ENCODE results near the gene ZNF536.
A peak's percentile ranks its signal among the peaks of the same experiment; 100 is the strongest.
"Not testable (repeated sequence)": the region's sequence is repeated elsewhere in the genome, so short reads cannot be mapped to it uniquely, and the experiment has no call there.

ZNF536 gene

DNA sequence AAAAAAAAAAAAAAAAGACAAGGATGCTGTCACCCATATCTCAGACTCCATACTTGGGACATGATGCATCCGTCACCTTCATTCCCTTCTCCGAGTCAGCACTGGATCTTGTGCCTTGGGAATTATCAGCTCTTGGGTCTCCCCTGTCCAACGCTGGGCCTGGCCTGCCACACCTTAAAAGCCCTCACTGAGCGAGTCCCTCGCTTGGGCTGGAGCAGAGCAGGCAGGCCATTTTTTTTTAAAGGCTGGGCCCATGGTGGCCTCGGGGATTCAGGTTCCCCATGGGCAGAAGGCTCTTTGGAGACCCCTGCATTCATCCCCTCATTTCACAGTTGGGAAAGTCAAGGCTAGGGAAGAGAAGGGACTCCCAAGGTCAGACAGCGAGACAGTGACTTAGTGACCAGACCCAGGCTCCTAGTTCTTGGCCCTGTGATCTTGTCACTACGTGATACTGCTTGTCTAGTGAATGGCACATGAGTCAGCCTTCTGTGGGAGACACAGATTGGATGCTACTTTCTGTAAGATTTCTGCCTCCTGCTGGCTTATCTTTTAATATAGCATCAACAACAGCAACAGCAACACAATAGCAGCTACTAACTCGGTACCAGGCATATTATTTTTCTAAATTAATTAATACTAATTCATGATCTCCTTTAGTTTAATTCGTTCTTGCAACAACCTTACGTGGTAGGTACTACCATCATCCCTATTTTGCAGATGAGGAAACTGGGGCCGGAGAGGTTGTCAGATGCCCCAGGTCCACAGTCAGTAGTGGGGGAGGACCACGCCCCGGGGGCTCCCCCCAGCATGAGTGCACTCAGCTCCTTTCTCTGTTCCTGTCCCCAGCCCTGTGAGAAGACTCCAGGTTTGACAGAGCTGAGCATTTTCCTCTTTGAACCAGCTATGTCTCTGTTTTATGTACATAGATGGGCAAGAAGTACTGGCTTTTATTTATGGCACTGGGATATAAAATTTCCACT lies 27.4 kb upstream of the ZNF536 start:
- no peaks in the 10 kb centered on the region for H3K36me3 ChIP-seq (ENCODE audit: insufficient read depth, low read length)
- no peaks in the 10 kb centered on the region for H3K9me3 ChIP-seq (ENCODE audit: insufficient read depth, low read depth, low read length)
- H3K27me3 ChIP-seq (ENCODE audit: insufficient read depth, low read length), result no peaks in the 10 kb centered on the region
- H3K9ac ChIP-seq (ENCODE audit: low read depth, low read length), result no peak overlapping the region
- H3K27ac ChIP-seq (ENCODE audit: low read depth, low read length), result no peak overlapping the region
- 88% methylated on average over 13 of the region's 14 CpGs for WGBS
- H3K4me1 ChIP-seq (ENCODE audit: insufficient read depth, low read length), result peaks cover 4% of the 10 kb centered on the region; the same call in 1 of the 2 replicates
- no peak overlapping the region for H3K4me3 ChIP-seq (ENCODE audit: low read length)

DNA sequence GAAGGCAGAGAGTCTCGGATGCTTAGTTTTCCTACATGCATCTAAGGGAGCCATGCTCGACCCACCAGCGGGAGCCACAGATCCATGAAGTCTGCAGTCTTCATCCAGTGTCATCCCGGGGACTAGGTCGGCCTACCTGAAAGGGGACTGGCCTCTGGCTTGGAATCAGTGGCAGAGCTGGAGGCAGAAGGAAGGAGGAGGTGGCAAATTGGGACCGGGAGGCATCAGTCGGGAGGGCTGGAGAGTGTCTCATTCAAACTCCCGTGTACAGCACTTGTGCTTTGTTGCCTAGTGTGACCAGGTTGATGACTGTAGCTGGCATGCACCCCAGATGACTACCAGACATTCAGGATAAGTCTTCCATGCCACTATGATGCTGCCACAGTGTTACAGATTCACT lies 26.5 kb upstream of the ZNF536 start:
- Histone ChIP-seq H3K36me3 (ENCODE audit: insufficient read depth, low read length) (no peaks in the 10 kb centered on the region), H3K27me3 (ENCODE audit: insufficient read depth, low read length) (no peaks in the 10 kb centered on the region), H3K9me3 (ENCODE audit: insufficient read depth, low read depth, low read length) (no peaks in the 10 kb centered on the region), H3K4me3 (ENCODE audit: low read length) (no peak overlapping the region), H3K27ac (ENCODE audit: low read depth, low read length) (no peak overlapping the region), H3K4me1 (ENCODE audit: insufficient read depth, low read length) (peaks cover 4% of the 10 kb centered on the region; the same call in 1 of the 2 replicates), H3K9ac (ENCODE audit: low read depth, low read length) (no peak overlapping the region)
- 94% methylated on average over 8 of the region's 8 CpGs for WGBS

DNA sequence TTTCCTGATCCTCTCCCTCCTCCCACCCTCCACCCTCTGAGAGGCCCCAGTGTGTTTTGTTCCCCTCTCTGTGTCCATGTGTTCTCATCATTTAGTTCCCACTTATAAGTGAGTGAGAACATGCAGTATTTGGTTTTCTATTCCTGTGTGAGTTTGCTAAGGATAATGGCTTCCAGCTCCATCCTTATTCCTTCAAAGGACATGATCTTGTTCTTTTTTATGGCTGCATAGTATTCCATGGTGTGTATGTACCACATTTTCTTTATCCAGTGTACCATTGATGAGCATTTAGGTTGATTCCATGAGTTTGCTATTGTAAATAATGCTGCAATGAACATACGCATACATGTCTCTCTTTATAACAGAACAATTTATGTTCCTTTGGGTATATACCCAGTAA lies 25.7 kb upstream of the ZNF536 start:
- peaks cover 12% of the 10 kb centered on the region for H3K4me1 ChIP-seq (ENCODE audit: insufficient read depth, low read length)
- no CpG with 5 or more reads among the region's 1 CpG for WGBS
- H3K27me3 ChIP-seq (ENCODE audit: insufficient read depth, low read length); H3K4me3 ChIP-seq (ENCODE audit: low read length); H3K9me3 ChIP-seq (ENCODE audit: insufficient read depth, low read depth, low read length); H3K36me3 ChIP-seq (ENCODE audit: insufficient read depth, low read length); H3K27ac ChIP-seq (ENCODE audit: low read depth, low read length); H3K9ac ChIP-seq (ENCODE audit: low read depth, low read length): not testable (repeated sequence)

DNA sequence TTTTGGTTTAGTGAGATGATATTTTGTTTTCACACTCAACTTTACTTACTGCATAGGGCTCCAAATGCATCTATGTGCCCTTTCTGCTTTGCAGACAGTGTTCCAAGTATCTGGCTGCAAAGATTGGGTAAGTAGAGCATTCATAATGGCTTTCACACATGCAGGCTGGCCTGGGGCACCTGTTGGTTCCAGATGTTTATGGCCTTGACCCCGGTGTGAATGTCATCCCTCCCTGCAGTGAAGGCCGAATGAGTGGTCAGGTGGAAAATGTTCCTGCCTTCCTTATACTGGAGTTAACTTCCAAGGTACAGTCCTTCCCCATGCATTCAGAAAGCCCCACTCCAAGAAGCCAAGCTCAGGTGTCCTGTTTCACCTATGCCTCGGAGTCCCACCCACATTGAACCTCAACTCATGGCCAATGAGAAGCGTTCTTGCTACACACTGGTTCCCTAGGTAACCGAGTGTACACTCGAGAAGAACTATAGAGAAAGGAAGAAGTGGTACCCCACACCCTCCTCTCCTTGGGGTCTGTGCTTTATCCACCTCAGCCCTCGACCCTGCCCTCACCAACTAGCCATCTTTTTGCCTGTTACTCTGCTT lies 23.0 kb upstream of the ZNF536 start:
- Histone ChIP-seq H3K9me3 (ENCODE audit: insufficient read depth, low read depth, low read length) (no peaks in the 10 kb centered on the region), H3K27me3 (ENCODE audit: insufficient read depth, low read length) (no peaks in the 10 kb centered on the region), H3K36me3 (ENCODE audit: insufficient read depth, low read length) (no peaks in the 10 kb centered on the region), H3K27ac (ENCODE audit: low read depth, low read length) (no peak overlapping the region), H3K4me1 (ENCODE audit: insufficient read depth, low read length) (peaks cover 24% of the 10 kb centered on the region), H3K9ac (ENCODE audit: low read depth, low read length) (no peak overlapping the region), H3K4me3 (ENCODE audit: low read length) (no peak overlapping the region)
- WGBS, result 75% methylated on average over 7 of the region's 7 CpGs

DNA sequence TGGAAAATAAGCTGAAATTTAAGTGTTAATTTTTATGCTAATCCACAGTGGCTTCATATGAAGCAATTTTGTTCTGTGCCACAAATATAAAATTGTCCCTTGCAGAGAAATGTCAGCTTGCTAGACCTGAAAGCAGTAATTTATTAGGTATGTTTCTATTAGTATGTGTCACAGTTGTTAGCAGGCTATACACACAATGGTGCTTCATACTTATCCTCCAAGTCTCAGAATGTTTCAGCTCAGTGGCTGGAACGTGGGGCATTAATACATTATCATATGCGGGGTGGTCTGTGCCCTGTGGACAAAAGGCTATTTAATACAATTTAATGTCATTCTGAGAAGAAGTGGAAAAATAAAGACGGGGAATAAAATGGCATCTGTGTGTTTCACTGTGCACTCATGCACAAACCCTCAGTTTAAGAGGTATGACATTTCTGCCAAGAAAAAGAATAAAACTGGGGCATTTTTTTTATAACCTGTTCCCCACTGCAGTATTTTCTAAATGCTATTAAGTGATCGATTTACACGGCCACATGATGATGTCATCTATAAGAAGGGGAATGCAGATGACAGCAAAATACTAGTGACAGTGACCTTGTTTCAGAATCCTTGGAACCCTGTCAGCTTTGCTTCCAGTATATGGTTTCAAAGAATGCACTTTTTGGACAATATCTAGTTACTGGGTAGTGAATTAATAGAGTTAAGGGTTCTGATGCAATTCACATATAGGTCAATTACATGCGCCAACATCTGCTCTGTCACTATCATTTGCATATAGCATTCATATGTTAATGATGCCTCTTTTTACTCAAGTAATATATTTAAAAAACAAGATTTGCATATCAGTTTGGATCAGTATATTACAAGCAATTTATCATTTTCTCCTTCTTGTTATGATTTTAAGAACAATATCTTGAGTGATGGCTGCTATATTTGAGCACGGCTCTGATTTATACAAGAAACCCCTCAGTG lies 21.2 kb upstream of the ZNF536 start:
- Histone ChIP-seq H3K4me1 (ENCODE audit: insufficient read depth, low read length) (peaks cover 24% of the 10 kb centered on the region), H3K36me3 (ENCODE audit: insufficient read depth, low read length) (no peaks in the 10 kb centered on the region), H3K4me3 (ENCODE audit: low read length) (no peak overlapping the region), H3K9ac (ENCODE audit: low read depth, low read length) (no peak overlapping the region), H3K27ac (ENCODE audit: low read depth, low read length) (peak overlapping the region; percentile 37), H3K27me3 (ENCODE audit: insufficient read depth, low read length) (no peaks in the 10 kb centered on the region), H3K9me3 (ENCODE audit: insufficient read depth, low read depth, low read length) (no peaks in the 10 kb centered on the region)
- 87% methylated on average over 6 of the region's 7 CpGs for WGBS

DNA sequence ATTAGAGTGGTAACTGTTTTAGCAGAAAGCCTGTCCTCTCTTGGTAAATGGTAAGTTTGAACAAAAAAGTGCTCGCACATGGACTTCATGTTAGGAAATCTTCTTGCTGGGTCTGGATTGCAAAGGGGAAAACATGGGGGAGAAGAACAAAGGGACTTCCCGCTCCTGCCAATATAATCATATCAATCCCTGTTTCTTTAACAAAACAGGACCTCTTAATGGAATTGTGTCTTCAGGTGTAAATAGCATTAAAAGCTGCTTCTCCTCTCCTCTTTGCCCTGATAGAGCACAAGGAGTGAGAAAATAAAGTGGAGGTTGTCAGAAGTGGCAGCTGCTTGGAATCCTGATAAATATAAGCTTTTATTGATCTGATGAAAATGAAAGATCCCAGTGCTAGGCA lies 20.4 kb upstream of the ZNF536 start:
- Histone ChIP-seq H3K9me3 (ENCODE audit: insufficient read depth, low read depth, low read length) (no peaks in the 10 kb centered on the region), H3K4me1 (ENCODE audit: insufficient read depth, low read length) (peaks cover 24% of the 10 kb centered on the region), H3K9ac (ENCODE audit: low read depth, low read length) (no peak overlapping the region), H3K36me3 (ENCODE audit: insufficient read depth, low read length) (no peaks in the 10 kb centered on the region), H3K27ac (ENCODE audit: low read depth, low read length) (peak overlapping the region; percentile 37), H3K27me3 (ENCODE audit: insufficient read depth, low read length) (no peaks in the 10 kb centered on the region), H3K4me3 (ENCODE audit: low read length) (no peak overlapping the region)
- WGBS, result 87% methylated on average over 1 of the region's 2 CpGs

DNA sequence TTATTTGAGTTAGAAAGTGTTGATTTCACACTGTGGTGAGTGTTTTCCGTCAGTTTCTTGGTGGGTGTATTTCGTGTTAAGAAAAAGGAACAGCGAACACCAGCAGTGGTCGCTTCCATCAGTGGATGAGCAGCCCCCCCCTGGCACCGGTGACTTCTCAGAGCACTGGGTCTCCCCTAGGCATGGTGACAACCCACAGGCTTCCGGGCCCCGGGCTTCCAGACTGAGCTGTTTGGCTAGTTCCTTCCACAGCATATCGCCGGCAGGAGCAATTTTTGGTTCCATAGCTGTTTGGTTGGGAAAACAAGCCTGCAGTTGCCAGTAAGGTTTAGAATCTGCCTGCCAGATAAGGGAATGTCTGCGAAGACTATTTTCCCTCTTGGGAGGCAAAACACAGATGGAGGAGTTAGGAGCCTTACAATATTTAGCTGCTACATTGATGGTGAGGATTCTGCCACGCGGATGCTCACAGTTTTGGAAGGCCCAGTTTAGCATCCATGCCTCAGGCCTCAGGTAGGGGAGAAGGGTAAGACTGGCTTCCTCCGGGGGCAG lies 18.7 kb upstream of the ZNF536 start:
- Histone ChIP-seq H3K4me1 (ENCODE audit: insufficient read depth, low read length) (peaks cover 24% of the 10 kb centered on the region), H3K27ac (ENCODE audit: low read depth, low read length) (no peak overlapping the region), H3K27me3 (ENCODE audit: insufficient read depth, low read length) (no peaks in the 10 kb centered on the region), H3K36me3 (ENCODE audit: insufficient read depth, low read length) (no peaks in the 10 kb centered on the region), H3K9me3 (ENCODE audit: insufficient read depth, low read depth, low read length) (no peaks in the 10 kb centered on the region), H3K9ac (ENCODE audit: low read depth, low read length) (no peak overlapping the region), H3K4me3 (ENCODE audit: low read length) (no peak overlapping the region)
- WGBS, result 96% methylated on average over 13 of the region's 13 CpGs

DNA sequence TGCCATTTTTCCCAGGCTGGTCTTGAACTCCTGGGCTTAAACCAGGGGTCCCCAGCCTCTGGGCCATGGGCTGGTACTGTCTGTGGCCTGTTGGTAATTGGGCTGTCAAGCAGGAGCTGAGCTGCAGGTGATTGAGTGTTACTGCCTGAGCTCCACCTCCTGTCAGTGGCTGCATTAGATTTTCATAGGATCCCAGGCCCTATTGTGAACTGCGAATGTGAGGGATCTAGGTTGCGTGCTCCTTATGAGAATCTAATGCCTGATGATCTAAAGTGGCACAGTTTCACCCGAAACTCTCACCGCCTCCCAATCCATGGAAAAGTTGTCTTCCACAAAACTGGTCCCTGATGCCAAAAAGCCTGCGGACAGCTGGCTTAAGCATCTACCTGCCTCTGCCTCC lies 16.6 kb upstream of the ZNF536 start:
- H3K9ac ChIP-seq (ENCODE audit: low read depth, low read length), result no peak overlapping the region
- no peaks in the 10 kb centered on the region for H3K9me3 ChIP-seq (ENCODE audit: insufficient read depth, low read depth, low read length)
- WGBS, result 97% methylated on average over 5 of the region's 5 CpGs
- H3K4me3 ChIP-seq (ENCODE audit: low read length), result no peak overlapping the region
- H3K27me3 ChIP-seq (ENCODE audit: insufficient read depth, low read length), result no peaks in the 10 kb centered on the region
- peaks cover 26% of the 10 kb centered on the region for H3K4me1 ChIP-seq (ENCODE audit: insufficient read depth, low read length)
- H3K27ac ChIP-seq (ENCODE audit: low read depth, low read length), result no peak overlapping the region
- H3K36me3 ChIP-seq (ENCODE audit: insufficient read depth, low read length), result no peaks in the 10 kb centered on the region

DNA sequence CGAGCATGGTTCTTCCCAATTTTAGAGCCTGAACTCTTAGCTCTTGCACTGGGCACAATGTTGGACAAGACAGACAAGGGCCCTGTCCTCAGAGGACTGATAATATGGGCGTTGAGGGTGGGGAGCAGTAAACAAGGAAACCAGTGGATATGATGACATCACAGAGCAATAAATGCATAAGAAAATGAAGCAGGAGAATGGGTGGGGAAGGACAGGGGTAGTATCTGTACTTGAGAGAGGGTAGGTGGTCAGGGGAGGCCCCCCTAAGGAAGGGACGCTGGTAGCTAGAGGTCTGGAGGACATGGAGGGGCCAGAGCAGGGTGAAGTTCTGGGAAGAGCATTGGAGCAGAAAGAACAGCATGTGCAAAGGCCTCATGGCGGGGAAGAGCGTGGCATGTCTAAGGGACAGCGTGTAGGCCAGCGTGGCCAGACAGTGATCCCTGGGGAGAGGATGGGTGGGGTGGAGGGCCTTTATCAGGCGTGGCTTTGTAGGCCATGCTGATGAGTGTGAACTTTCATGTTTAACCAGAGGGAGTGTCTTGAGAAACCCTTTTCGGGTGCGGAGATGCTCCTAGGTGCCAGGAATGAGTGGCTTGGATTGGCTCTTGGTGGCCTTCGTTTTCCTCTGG lies 15.1 kb upstream of the ZNF536 start:
- Histone ChIP-seq H3K27me3 (ENCODE audit: insufficient read depth, low read length) (no peaks in the 10 kb centered on the region), H3K36me3 (ENCODE audit: insufficient read depth, low read length) (no peaks in the 10 kb centered on the region), H3K27ac (ENCODE audit: low read depth, low read length) (no peak overlapping the region), H3K4me1 (ENCODE audit: insufficient read depth, low read length) (peaks cover 21% of the 10 kb centered on the region), H3K9me3 (ENCODE audit: insufficient read depth, low read depth, low read length) (no peaks in the 10 kb centered on the region), H3K9ac (ENCODE audit: low read depth, low read length) (no peak overlapping the region), H3K4me3 (ENCODE audit: low read length) (no peak overlapping the region)
- 82% methylated on average over 11 of the region's 11 CpGs for WGBS

DNA sequence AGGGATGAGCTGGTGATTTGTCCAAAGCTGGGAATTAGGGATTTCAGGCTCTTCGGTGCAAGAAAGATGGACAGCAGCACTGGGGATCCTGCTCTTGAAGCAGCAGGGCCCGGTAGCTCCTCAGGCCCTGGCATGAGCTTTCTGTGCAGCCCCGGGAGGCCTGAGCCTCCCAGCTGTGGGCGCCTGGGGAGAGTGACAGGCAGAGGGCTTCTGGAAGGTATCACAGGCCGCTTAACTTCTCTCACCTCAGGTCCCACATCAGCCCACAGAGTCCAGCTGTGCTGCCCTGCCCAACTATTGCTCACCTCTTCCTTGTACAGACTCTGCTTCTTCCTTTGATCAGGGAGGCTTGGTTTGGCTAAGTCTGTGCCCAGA lies 14.6 kb upstream of the ZNF536 start:
- Histone ChIP-seq H3K9ac (ENCODE audit: low read depth, low read length) (no peak overlapping the region), H3K36me3 (ENCODE audit: insufficient read depth, low read length) (no peaks in the 10 kb centered on the region), H3K9me3 (ENCODE audit: insufficient read depth, low read depth, low read length) (no peaks in the 10 kb centered on the region), H3K4me1 (ENCODE audit: insufficient read depth, low read length) (peaks cover 16% of the 10 kb centered on the region), H3K27me3 (ENCODE audit: insufficient read depth, low read length) (no peaks in the 10 kb centered on the region), H3K27ac (ENCODE audit: low read depth, low read length) (no peak overlapping the region), H3K4me3 (ENCODE audit: low read length) (no peak overlapping the region)
- 89% methylated on average over 5 of the region's 5 CpGs for WGBS

Measured in HUES64 (cell line).